Upper lobe of left lung (tissue), 6 donors: Measurements from ENCODE around the gene RSF1. TPM values are rescaled to one million over a fixed set of nuclear protein-coding genes. Genes with fewer than 3 reads are reported as not detected.

ENCODE experiments used
- ATAC-seq, 2 donors: fragments of 200-7000 bp; cut with Tn5 transposase; one replicate each; pipeline ENCODE4 v1.9.1; 2022; ENCODE audit warnings: mild to moderate bottlenecking in 2 of 2, moderate library complexity in 2 of 2; ENCODE audit not compliant: low FRiP score in 2 of 2
- DNase-seq, 2 donors: peaks; one replicate each; pipeline ENCODE4 v3.0.0-alpha.2; 2019 to 2020
- H3K27ac ChIP-seq, 4 donors: fragments of 200-600 bp; sonication (generic); one replicate each; pipeline ENCODE4 v1.5.1; 2016 to 2019
- H3K27me3 ChIP-seq, 4 donors: fragments of 200-600 bp; sonication (generic); one replicate each; pipeline ENCODE4 v1.5.1; 2017 to 2019
- H3K36me3 ChIP-seq, 4 donors: fragments of 200-600 bp; sonication (generic); one replicate each; pipeline ENCODE4 v1.5.1; 2016 to 2019
- H3K4me1 ChIP-seq, 4 donors: fragments of 200-600 bp; sonication (generic); one replicate each; pipeline ENCODE4 v1.5.1; 2018 to 2019
- H3K4me3 ChIP-seq, 4 donors: fragments of 200-600 bp; sonication (generic); one replicate each; pipeline ENCODE4 v1.5.1; 2017 to 2019; ENCODE audit warnings: mild to moderate bottlenecking in 2 of 4, moderate library complexity in 1 of 4
- H3K9me3 ChIP-seq, 4 donors: fragments of 200-600 bp; sonication (generic); one replicate each; pipeline ENCODE4 v1.5.1; 2018 to 2019
- EP300 ChIP-seq, 4 donors: sonication (generic); formaldehyde crosslinking; IDR thresholded peaks; one replicate each; pipeline ENCODE4 v1.5.1; 2017; ENCODE audit warnings: antibody characterized with exemption in 4 of 4, control low read depth in 2 of 4
- POLR2A ChIP-seq, 4 donors: fragments of 450-650 bp; IDR thresholded peaks; one replicate each; pipeline ENCODE4 v1.5.1; 2016 to 2017; ENCODE audit warnings: antibody characterized with exemption in 4 of 4, mild to moderate bottlenecking in 2 of 4
- POLR2AphosphoS5 ChIP-seq, 2 donors: sonication (generic); formaldehyde crosslinking; IDR thresholded peaks; one replicate each; pipeline ENCODE4 v1.5.1; 2017; ENCODE audit warnings: antibody characterized with exemption in 2 of 2
- WGBS, 2 donors: methylation state at CpG; one replicate each; pipeline ENCODE4 v1.1.5; 2017 to 2018; 5-methylcytosine and 5-hydroxymethylcytosine counted together
- total RNA-seq, 6 donors: library from RNA; depleted of rRNA in 4 of 6; stranded (reverse); fragments of >200 nt in 4 of 6; gene quantifications; one replicate each; pipeline versions ENCODE4 v1.1.0 to v1.2.1, GENCODE V29; 2016 to 2021
- TF ChIP-seq, protein P1 (sequence below), 6 experiments: fragments of 450-650 bp in 4 of 6; fragments of 200-600 bp in 2 of 6; sonication (generic) in 2 of 6; IDR thresholded peaks; one replicate each; pipeline ENCODE4 v1.5.1; 2016 to 2019; ENCODE audit warnings: antibody characterized with exemption in 6 of 6
- donor health status: DM: no; HTN: no; CAD: no; lungs with moderate emphysema.
- donor health status: DM: no; HTN: yes; CAD: no; lungs with severe emphysema.

RSF1 gene
- total RNA-seq, 6 donors from 2014 or later = 36.2 to 136 (median 71.2) TPM

GRCh38 chr11:77729063-77729462 is 91.5 kb downstream of the RSF1 start:
- Histone ChIP-seq H3K27ac (no peak overlapping the region), H3K27me3 (no peaks in the 10 kb centered on the region), H3K9me3 (peaks cover 6 to 18% (median 11%) of the 10 kb centered on the region in 4 donors), H3K36me3 (peaks cover 0 to 19% (median 8%) of the 10 kb centered on the region in 4 donors), H3K4me3 (no peak overlapping the region), H3K4me1 (no peaks in the 10 kb centered on the region)
- DNase-seq = no peak
- no peak for TF ChIP-seq POLR2A (IDR thresholded peaks at IDR 0.05)
- TF ChIP-seq EP300 (IDR thresholded peaks at IDR 0.05) = no peak
- WGBS, 2 donors = 88 to 89% methylated on average over 2 of the region's 2 CpGs
- ATAC-seq = no peak

GRCh38 chr11:77728203-77728786 is 92.2 kb downstream of the RSF1 start:
- peaks cover 0 to 21% (median 11%) of the 10 kb centered on the region in 4 donors for H3K36me3 ChIP-seq
- H3K27ac ChIP-seq = no peak overlapping the region
- TF ChIP-seq EP300 (IDR thresholded peaks at IDR 0.05) (no peak), POLR2AphosphoS5 (IDR thresholded peaks at IDR 0.05) (no peak), POLR2A (IDR thresholded peaks at IDR 0.05) (no peak)
- TF ChIP-seq, protein P1, sequence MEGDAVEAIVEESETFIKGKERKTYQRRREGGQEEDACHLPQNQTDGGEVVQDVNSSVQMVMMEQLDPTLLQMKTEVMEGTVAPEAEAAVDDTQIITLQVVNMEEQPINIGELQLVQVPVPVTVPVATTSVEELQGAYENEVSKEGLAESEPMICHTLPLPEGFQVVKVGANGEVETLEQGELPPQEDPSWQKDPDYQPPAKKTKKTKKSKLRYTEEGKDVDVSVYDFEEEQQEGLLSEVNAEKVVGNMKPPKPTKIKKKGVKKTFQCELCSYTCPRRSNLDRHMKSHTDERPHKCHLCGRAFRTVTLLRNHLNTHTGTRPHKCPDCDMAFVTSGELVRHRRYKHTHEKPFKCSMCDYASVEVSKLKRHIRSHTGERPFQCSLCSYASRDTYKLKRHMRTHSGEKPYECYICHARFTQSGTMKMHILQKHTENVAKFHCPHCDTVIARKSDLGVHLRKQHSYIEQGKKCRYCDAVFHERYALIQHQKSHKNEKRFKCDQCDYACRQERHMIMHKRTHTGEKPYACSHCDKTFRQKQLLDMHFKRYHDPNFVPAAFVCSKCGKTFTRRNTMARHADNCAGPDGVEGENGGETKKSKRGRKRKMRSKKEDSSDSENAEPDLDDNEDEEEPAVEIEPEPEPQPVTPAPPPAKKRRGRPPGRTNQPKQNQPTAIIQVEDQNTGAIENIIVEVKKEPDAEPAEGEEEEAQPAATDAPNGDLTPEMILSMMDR (IDR thresholded peaks at IDR 0.05) = no peak
- WGBS, 2 donors = 90 to 91% methylated on average over 5 of the region's 5 CpGs
- peaks cover 6 to 18% (median 11%) of the 10 kb centered on the region in 4 donors for H3K9me3 ChIP-seq
- H3K4me3 ChIP-seq = no peak overlapping the region
- no peak for DNase-seq
- ATAC-seq = no peak
- no peaks in the 10 kb centered on the region for H3K4me1 ChIP-seq
- no peaks in the 10 kb centered on the region for H3K27me3 ChIP-seq

- peaks cover 6 to 12% (median 8%) of the 10 kb centered on the region in 4 donors for H3K9me3 ChIP-seq
- no peak overlapping the region for H3K27ac ChIP-seq
- 75 to 79% methylated on average over 2 of the region's 2 CpGs for WGBS, 2 donors
- TF ChIP-seq POLR2A (IDR thresholded peaks at IDR 0.05) (no peak), EP300 (IDR thresholded peaks at IDR 0.05) (no peak), POLR2AphosphoS5 (IDR thresholded peaks at IDR 0.05) (no peak)
- TF ChIP-seq, protein P1 (IDR thresholded peaks at IDR 0.05) = no peak
- no peak for DNase-seq
- H3K27me3 ChIP-seq = no peaks in the 10 kb centered on the region
- ATAC-seq = no peak
- no peaks in the 10 kb centered on the region for H3K4me1 ChIP-seq
- peaks cover 0 to 33% (median 12%) of the 10 kb centered on the region in 4 donors for H3K36me3 ChIP-seq
- no peak overlapping the region for H3K4me3 ChIP-seq
Observed at GRCh38 chr11:77726524-77726923, 94.0 kb downstream of the RSF1 start.

- WGBS, 2 donors = 74 to 80% methylated on average over 3 of the region's 3 CpGs
- TF ChIP-seq POLR2AphosphoS5 (IDR thresholded peaks at IDR 0.05) (no peak), POLR2A (IDR thresholded peaks at IDR 0.05) (no peak)
- Histone ChIP-seq H3K36me3 (peaks cover 0 to 37% (median 7%) of the 10 kb centered on the region in 4 donors), H3K4me1 (no peaks in the 10 kb centered on the region), H3K27ac (no peak overlapping the region), H3K9me3 (peaks cover 0 to 1% (median under 1%) of the 10 kb centered on the region in 4 donors), H3K4me3 (no peak overlapping the region), H3K27me3 (no peaks in the 10 kb centered on the region)
- no peak for DNase-seq
- ATAC-seq = no peak
Observed at GRCh38 chr11:77725433-77725832, 95.1 kb downstream of the RSF1 start.

DNA sequence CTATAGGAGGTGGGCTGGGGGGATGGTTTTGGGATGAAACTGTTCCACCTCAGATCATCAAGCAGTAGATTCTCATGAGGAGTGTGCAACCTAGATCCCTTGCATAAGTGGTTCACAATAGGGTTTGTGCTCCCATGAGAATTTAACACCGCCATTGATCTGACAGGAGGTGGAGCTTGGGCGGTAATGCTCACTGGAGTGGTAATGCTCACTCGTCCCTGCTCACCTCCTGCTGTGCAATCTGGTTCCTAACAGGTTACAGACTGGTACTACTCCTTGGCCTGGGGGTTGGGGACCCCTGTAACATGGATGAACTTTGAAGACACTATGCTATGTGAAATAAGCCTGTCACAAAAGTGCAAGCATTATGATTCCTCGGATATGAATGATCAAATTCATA is 95.9 kb downstream of the RSF1 start:
- WGBS, 2 donors = 78 to 96% methylated on average over 1 to 4 of the region's 4 CpGs
- no peak for TF ChIP-seq EP300 (IDR thresholded peaks at IDR 0.05)
- TF ChIP-seq POLR2A (IDR thresholded peaks at IDR 0.05) = no peak
- TF ChIP-seq, protein P1 (IDR thresholded peaks at IDR 0.05) = no peak
- TF ChIP-seq POLR2AphosphoS5 (IDR thresholded peaks at IDR 0.05) = no peak
- no peak for DNase-seq
- H3K27ac ChIP-seq = no peak overlapping the region
- H3K4me3 ChIP-seq = no peak overlapping the region
- H3K9me3 ChIP-seq = no peaks in the 10 kb centered on the region
- peaks cover 0 to 40% (median 7%) of the 10 kb centered on the region in 4 donors for H3K36me3 ChIP-seq
- ATAC-seq = no peak
- no peaks in the 10 kb centered on the region for H3K4me1 ChIP-seq
- H3K27me3 ChIP-seq = no peaks in the 10 kb centered on the region

DNA sequence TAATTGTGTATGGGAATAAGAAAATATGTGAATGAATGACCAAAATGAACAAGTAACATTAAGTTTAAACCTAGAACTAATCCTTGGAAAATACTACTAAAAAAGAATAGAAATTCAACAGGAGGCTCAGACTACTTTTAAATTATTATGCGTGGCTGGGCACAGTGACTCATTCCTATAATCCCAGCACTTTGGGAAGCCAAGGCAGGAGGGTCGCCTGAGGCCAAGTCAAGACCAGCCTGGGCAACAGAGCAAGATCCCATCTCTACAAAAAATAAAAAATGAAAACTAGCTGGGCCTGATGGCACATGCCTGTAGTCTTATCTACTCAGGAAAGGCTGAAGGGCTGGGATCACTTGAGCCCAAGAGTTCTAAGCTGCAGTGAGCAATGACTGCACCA is 97.5 kb downstream of the RSF1 start:
- TF ChIP-seq EP300 (IDR thresholded peaks at IDR 0.05) (no peak), POLR2AphosphoS5 (IDR thresholded peaks at IDR 0.05) (no peak), POLR2A (IDR thresholded peaks at IDR 0.05) (no peak)
- TF ChIP-seq, protein P1 (IDR thresholded peaks at IDR 0.05) = no peak
- no peak overlapping the region for H3K4me3 ChIP-seq
- DNase-seq = no peak
- no peaks in the 10 kb centered on the region for H3K27me3 ChIP-seq
- WGBS, 2 donors = 94 to 100% methylated on average over 2 of the region's 2 CpGs
- no peaks in the 10 kb centered on the region for H3K9me3 ChIP-seq
- H3K27ac ChIP-seq = no peak overlapping the region
- ATAC-seq = no peak
- H3K4me1 ChIP-seq = no peaks in the 10 kb centered on the region
- peaks cover 0 to 43% (median 7%) of the 10 kb centered on the region in 4 donors for H3K36me3 ChIP-seq
